ENCODE measurements around the gene NDUFAF5. TPM values are rescaled to one million over a fixed set of nuclear protein-coding genes. Genes with fewer than 3 reads are reported as not detected.

NDUFAF5 gene
- total and polyA plus RNA-seq, 4 donors, result 33.3 to 47.6 (median 40.0) TPM

GRCh38 chr20:13858439-13858838, 73.6 kb downstream of the NDUFAF5 start:
- no CpG with 5 or more reads among the region's 5 CpGs for WGBS (ENCODE audit: insufficient coverage)
- no peak overlapping the region for H3K4me3 ChIP-seq (ENCODE audit: low read depth, low read length)
- H3K9me3 ChIP-seq (ENCODE audit: control insufficient read depth, insufficient read depth, low read length), result no peaks in the 10 kb centered on the region
- peaks cover 3% of the 10 kb centered on the region for H3K4me1 ChIP-seq (ENCODE audit: control insufficient read depth, insufficient read depth, low read length)
- H3K27ac ChIP-seq (ENCODE audit: low read depth, low read length), result no peak overlapping the region
- no peaks in the 10 kb centered on the region for H3K27me3 ChIP-seq (ENCODE audit: control insufficient read depth, insufficient read depth, low read length)
- DNase-seq (ENCODE audit: low read depth in 4 of 6, low spot score in 6 of 6), result no peak
- H3K36me3 ChIP-seq (ENCODE audit: control insufficient read depth, insufficient read depth, low read length), result no peaks in the 10 kb centered on the region

- Histone ChIP-seq H3K27me3 (ENCODE audit: control insufficient read depth, insufficient read depth, low read length) (no peaks in the 10 kb centered on the region), H3K36me3 (ENCODE audit: control insufficient read depth, insufficient read depth, low read length) (no peaks in the 10 kb centered on the region), H3K4me3 (ENCODE audit: low read depth, low read length) (no peak overlapping the region), H3K4me1 (ENCODE audit: control insufficient read depth, insufficient read depth, low read length) (peaks cover 3% of the 10 kb centered on the region), H3K9me3 (ENCODE audit: control insufficient read depth, insufficient read depth, low read length) (no peaks in the 10 kb centered on the region), H3K27ac (ENCODE audit: low read depth, low read length) (no peak overlapping the region)
- no peak for DNase-seq (ENCODE audit: low read depth in 4 of 6, low spot score in 6 of 6)
These were observed 74.0 kb downstream of the NDUFAF5 start for GRCh38 chr20:13858871-13859270.

GRCh38 chr20:13862245-13862644, 77.4 kb downstream of the NDUFAF5 start:
- no peaks in the 10 kb centered on the region for H3K36me3 ChIP-seq (ENCODE audit: control insufficient read depth, insufficient read depth, low read length)
- DNase-seq (ENCODE audit: low read depth in 4 of 6, low spot score in 6 of 6), result no peak
- H3K4me3 ChIP-seq (ENCODE audit: low read depth, low read length), result no peak overlapping the region
- peaks cover 2% of the 10 kb centered on the region for H3K4me1 ChIP-seq (ENCODE audit: control insufficient read depth, insufficient read depth, low read length)
- no peak overlapping the region for H3K27ac ChIP-seq (ENCODE audit: low read depth, low read length)
- H3K9me3 ChIP-seq (ENCODE audit: control insufficient read depth, insufficient read depth, low read length), result no peaks in the 10 kb centered on the region
- H3K27me3 ChIP-seq (ENCODE audit: control insufficient read depth, insufficient read depth, low read length), result no peaks in the 10 kb centered on the region
- no CpG with 5 or more reads among the region's 2 CpGs for WGBS (ENCODE audit: insufficient coverage)

- no peak overlapping the region for H3K4me3 ChIP-seq (ENCODE audit: low read depth, low read length)
- DNase-seq (ENCODE audit: low read depth in 4 of 6, low spot score in 6 of 6), result no peak
- no peaks in the 10 kb centered on the region for H3K9me3 ChIP-seq (ENCODE audit: control insufficient read depth, insufficient read depth, low read length)
- WGBS (ENCODE audit: insufficient coverage), result 100% methylated on average over 1 of the region's 1 CpG
- no peaks in the 10 kb centered on the region for H3K4me1 ChIP-seq (ENCODE audit: control insufficient read depth, insufficient read depth, low read length)
- H3K27ac ChIP-seq (ENCODE audit: low read depth, low read length), result no peak overlapping the region
- H3K36me3 ChIP-seq (ENCODE audit: control insufficient read depth, insufficient read depth, low read length), result no peaks in the 10 kb centered on the region
- H3K27me3 ChIP-seq (ENCODE audit: control insufficient read depth, insufficient read depth, low read length), result no peaks in the 10 kb centered on the region
These were observed 78.4 kb downstream of the NDUFAF5 start for GRCh38 chr20:13863244-13863643.

GRCh38 chr20:13865156-13865555, 80.3 kb downstream of the NDUFAF5 start:
- no peaks in the 10 kb centered on the region for H3K9me3 ChIP-seq (ENCODE audit: control insufficient read depth, insufficient read depth, low read length)
- no peak overlapping the region for H3K27ac ChIP-seq (ENCODE audit: low read depth, low read length)
- 78% methylated on average over 2 of the region's 2 CpGs for WGBS (ENCODE audit: insufficient coverage)
- no peaks in the 10 kb centered on the region for H3K27me3 ChIP-seq (ENCODE audit: control insufficient read depth, insufficient read depth, low read length)
- no peaks in the 10 kb centered on the region for H3K4me1 ChIP-seq (ENCODE audit: control insufficient read depth, insufficient read depth, low read length)
- no peaks in the 10 kb centered on the region for H3K36me3 ChIP-seq (ENCODE audit: control insufficient read depth, insufficient read depth, low read length)
- no peak overlapping the region for H3K4me3 ChIP-seq (ENCODE audit: low read depth, low read length)
- DNase-seq (ENCODE audit: low read depth in 4 of 6, low spot score in 6 of 6), result no peak

GRCh38 chr20:13865791-13866351, 81.0 kb downstream of the NDUFAF5 start:
- H3K9me3 ChIP-seq (ENCODE audit: control insufficient read depth, insufficient read depth, low read length), result no peaks in the 10 kb centered on the region
- H3K27me3 ChIP-seq (ENCODE audit: control insufficient read depth, insufficient read depth, low read length), result no peaks in the 10 kb centered on the region
- H3K27ac ChIP-seq (ENCODE audit: low read depth, low read length), result no peak overlapping the region
- no peak overlapping the region for H3K4me3 ChIP-seq (ENCODE audit: low read depth, low read length)
- peak in 2 of 6 donors; percentile 48 to 51 for DNase-seq (ENCODE audit: low read depth in 4 of 6, low spot score in 6 of 6)
- no peaks in the 10 kb centered on the region for H3K36me3 ChIP-seq (ENCODE audit: control insufficient read depth, insufficient read depth, low read length)
- no peaks in the 10 kb centered on the region for H3K4me1 ChIP-seq (ENCODE audit: control insufficient read depth, insufficient read depth, low read length)
- 41% methylated on average over 3 of the region's 5 CpGs for WGBS (ENCODE audit: insufficient coverage)

GRCh38 chr20:13868331-13868730, 83.5 kb downstream of the NDUFAF5 start:
- Histone ChIP-seq H3K36me3 (ENCODE audit: control insufficient read depth, insufficient read depth, low read length) (no peaks in the 10 kb centered on the region), H3K27ac (ENCODE audit: low read depth, low read length) (no peak overlapping the region), H3K4me1 (ENCODE audit: control insufficient read depth, insufficient read depth, low read length) (no peaks in the 10 kb centered on the region), H3K4me3 (ENCODE audit: low read depth, low read length) (no peak overlapping the region), H3K27me3 (ENCODE audit: control insufficient read depth, insufficient read depth, low read length) (no peaks in the 10 kb centered on the region), H3K9me3 (ENCODE audit: control insufficient read depth, insufficient read depth, low read length) (no peaks in the 10 kb centered on the region)
- 97% methylated on average over 4 of the region's 4 CpGs for WGBS (ENCODE audit: insufficient coverage)
- no peak for DNase-seq (ENCODE audit: low read depth in 4 of 6, low spot score in 6 of 6)

- H3K9me3 ChIP-seq (ENCODE audit: control insufficient read depth, insufficient read depth, low read length), result no peaks in the 10 kb centered on the region
- no peaks in the 10 kb centered on the region for H3K36me3 ChIP-seq (ENCODE audit: control insufficient read depth, insufficient read depth, low read length)
- H3K27me3 ChIP-seq (ENCODE audit: control insufficient read depth, insufficient read depth, low read length), result no peaks in the 10 kb centered on the region
- H3K4me1 ChIP-seq (ENCODE audit: control insufficient read depth, insufficient read depth, low read length), result peaks cover 6% of the 10 kb centered on the region
- DNase-seq (ENCODE audit: low read depth in 4 of 6, low spot score in 6 of 6), result no peak
- WGBS (ENCODE audit: insufficient coverage), result 88% methylated on average over 3 of the region's 4 CpGs
- no peak overlapping the region for H3K27ac ChIP-seq (ENCODE audit: low read depth, low read length)
- no peak overlapping the region for H3K4me3 ChIP-seq (ENCODE audit: low read depth, low read length)
These were observed 85.4 kb downstream of the NDUFAF5 start for GRCh38 chr20:13870170-13870748.
